HG02610 (cell line): Measurements from ENCODE around the gene ZNF471.

Source experiments
- ATAC-seq: cut with Tn5 transposase; IDR thresholded peaks from one replicate; pipeline ENCODE4 v1.9.1; 2021; ENCODE audit warnings: mild to moderate bottlenecking, moderate library complexity; ENCODE audit not compliant: unreplicated experiment

Gene ZNF471

GRCh38 chr19:56572589-56572988 is 64.9 kb downstream of the ZNF471 start:
- ATAC-seq, result no peak

GRCh38 chr19:56573914-56574313 is 66.3 kb downstream of the ZNF471 start:
- ATAC-seq, result no peak

GRCh38 chr19:56577719-56578602 is 70.3 kb downstream of the ZNF471 start:
- no peak for ATAC-seq
